NT2/D1 (cell line): ENCODE results near the gene MANSC4.

Experiments
- SUZ12 ChIP-seq: IDR thresholded peaks from 2 replicates; pipeline ENCODE4 v1.6.1; 2011; ENCODE audit not compliant: insufficient read length, insufficient read depth; ENCODE audit errors: extremely low read depth
- YY1 ChIP-seq: IDR thresholded peaks from 2 replicates; pipeline ENCODE4 v1.6.1; 2011; ENCODE audit not compliant: insufficient read length, insufficient read depth
- ZNF274 ChIP-seq: IDR thresholded peaks from 2 replicates; pipeline ENCODE4 v1.6.1; 2011; ENCODE audit warnings: mild to moderate bottlenecking, low read depth, low read length

DNA sequence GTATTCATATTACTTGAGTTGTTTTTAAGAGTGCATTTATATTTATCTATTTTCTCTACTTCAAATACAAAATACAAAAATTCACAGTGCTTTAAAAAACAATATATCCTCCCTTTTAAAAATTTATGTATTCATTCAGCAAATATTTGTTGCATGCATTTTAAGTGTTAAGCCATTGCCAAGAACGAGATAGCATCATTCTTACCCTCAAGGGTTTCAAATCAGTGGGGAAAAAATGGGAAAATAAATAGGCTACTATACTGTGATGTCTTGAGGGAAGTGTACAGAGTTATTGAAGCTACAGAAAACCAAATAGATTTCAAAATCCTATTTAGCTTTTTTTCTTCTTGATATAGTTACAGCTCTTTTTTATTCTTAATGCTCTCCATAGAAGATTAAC, 46.2 kb downstream of the MANSC4 start:
- TF ChIP-seq YY1 (no peak), ZNF274 (no peak), SUZ12 (no peak)
